ENCODE results near the gene METRNL.

The METRNL gene

GRCh38 chr17:83092931-83093330 is 13.5 kb downstream of the METRNL start:
- TF ChIP-seq, protein P1, sequence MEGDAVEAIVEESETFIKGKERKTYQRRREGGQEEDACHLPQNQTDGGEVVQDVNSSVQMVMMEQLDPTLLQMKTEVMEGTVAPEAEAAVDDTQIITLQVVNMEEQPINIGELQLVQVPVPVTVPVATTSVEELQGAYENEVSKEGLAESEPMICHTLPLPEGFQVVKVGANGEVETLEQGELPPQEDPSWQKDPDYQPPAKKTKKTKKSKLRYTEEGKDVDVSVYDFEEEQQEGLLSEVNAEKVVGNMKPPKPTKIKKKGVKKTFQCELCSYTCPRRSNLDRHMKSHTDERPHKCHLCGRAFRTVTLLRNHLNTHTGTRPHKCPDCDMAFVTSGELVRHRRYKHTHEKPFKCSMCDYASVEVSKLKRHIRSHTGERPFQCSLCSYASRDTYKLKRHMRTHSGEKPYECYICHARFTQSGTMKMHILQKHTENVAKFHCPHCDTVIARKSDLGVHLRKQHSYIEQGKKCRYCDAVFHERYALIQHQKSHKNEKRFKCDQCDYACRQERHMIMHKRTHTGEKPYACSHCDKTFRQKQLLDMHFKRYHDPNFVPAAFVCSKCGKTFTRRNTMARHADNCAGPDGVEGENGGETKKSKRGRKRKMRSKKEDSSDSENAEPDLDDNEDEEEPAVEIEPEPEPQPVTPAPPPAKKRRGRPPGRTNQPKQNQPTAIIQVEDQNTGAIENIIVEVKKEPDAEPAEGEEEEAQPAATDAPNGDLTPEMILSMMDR (IDR thresholded peaks at IDR 0.05; ENCODE audit: low read depth, low read length) = no peak
- no peak for DNase-seq (ENCODE audit: extremely low read depth, low read depth)

DNA sequence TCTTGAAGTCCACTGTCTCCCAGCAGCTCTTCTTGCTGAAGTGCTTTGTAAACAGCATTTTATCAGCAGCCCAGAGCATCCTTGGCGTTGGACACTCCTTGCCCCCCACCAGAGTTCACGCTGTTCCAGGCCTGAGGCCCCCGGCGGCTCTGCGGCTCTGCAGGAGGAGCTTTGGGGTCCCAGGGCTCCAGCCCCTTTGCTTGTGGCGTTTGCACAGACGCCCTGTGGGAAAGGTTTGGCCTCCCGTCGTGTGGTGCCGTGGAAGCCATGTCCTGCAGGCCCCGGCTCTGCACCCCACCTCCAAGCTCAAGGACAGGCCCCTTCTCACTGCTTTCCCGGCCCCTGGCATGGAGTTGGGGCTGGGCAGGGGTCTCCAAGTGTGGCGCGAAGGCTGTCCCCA is 14.1 kb downstream of the METRNL start:
- DNase-seq (ENCODE audit: extremely low read depth, low read depth) = no peak
- TF ChIP-seq, protein P1 (IDR thresholded peaks at IDR 0.05; ENCODE audit: low read depth, low read length) = no peak

DNA sequence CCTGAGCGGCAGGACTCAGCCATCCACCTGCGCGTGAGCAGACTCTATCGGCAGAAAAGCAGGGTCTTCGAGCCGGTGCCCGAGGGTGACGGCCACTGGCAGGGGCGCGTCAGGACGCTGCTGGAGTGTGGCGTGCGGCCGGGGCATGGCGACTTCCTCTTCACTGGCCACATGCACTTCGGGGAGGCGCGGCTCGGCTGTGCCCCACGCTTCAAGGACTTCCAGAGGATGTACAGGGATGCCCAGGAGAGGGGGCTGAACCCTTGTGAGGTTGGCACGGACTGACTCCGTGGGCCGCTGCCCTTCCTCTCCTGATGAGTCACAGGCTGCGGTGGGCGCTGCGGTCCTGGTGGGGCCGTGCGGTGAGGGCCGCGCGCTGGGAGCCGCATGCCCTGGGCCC is 14.9 kb downstream of the METRNL start:
- TF ChIP-seq, protein P1 (IDR thresholded peaks at IDR 0.05; ENCODE audit: low read depth, low read length) = no peak
- no peak for DNase-seq (ENCODE audit: extremely low read depth, low read depth)

DNA sequence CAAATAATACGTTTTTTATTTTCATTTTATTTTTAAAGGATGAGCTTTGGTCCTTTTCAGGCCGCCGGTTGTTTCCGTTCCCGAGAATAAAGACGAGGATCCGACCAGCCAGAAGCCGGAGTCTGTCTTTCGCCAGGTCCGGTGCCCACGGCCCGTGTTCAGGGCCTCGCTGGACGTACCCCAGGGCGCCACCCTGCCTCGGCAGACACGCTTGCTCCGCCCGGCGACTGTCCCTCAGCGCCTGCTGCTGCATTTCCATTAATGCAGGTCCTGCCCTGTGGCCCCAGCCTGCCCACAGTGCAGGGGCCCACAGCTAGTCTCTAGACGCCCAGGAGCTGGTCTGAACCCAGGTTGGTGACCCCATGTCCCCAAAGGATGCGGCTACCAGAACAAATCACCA is 15.6 kb downstream of the METRNL start:
- no peak for DNase-seq (ENCODE audit: extremely low read depth, low read depth)
- TF ChIP-seq, protein P1 (IDR thresholded peaks at IDR 0.05; ENCODE audit: low read depth, low read length) = no peak

DNA sequence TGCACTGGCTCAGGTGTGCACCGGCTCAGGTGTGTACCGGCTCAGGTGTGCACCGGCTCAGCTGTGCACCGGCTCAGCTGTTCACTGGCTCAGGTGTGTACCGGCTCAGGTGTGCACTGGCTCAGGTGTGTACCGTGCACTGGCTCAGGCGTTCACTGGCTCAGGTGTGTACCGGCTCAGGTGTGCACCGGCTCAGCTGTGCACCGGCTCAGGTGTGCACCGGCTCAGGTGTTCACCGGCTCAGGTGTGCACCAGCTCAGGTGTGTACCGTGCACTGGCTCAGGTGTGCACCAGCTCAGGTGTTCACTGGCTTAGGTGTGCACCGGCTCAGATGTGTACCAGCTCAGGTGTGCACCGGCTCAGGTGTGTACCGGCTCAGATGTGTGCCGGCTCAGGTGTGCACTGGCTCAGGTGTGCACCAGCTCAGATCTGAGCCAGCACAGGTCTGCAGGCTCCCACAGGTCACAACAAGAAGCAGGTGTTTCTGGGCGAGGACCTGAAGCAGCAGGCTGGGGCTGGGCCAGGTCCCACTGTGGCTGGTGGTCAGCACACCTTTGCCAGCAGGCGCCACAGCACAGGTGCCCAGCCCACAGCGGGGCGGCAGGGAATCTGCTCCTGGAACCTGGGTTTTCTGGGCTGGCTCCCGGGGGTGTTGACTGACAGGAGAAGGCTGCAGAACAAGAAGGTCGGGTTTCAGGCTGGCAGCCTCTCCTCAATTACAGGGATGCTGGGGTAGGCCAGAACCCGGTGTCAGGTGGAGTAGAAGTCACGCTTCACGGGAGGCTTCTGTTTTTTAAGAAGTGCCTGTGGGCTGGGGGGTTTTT is 17.2 kb downstream of the METRNL start:
- no peak for DNase-seq (ENCODE audit: extremely low read depth, low read depth)
- TF ChIP-seq, protein P1 (IDR thresholded peaks at IDR 0.05; ENCODE audit: low read depth, low read length) = no peak

DNA sequence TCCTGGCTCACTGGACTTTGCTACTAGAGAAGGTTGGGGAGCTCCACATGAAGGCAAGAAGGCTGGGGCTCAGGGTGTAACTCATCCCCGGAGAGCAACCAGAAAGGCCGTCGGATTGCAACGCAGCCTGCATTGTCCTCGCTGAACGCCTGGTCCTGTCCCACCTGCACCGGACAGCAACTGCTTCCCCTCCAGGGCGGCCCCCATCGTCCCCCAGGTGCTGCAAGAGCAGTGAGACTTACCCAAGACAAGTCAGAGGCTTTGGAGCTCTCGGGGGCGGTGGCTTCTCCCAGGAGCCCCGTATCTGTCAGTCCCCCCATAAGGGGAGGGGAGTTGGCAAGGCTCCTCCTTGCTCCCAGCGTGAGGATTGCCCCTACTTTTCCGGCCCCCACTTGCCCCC is 18.4 kb downstream of the METRNL start:
- TF ChIP-seq, protein P1 (IDR thresholded peaks at IDR 0.05; ENCODE audit: low read depth, low read length) = no peak

DNA sequence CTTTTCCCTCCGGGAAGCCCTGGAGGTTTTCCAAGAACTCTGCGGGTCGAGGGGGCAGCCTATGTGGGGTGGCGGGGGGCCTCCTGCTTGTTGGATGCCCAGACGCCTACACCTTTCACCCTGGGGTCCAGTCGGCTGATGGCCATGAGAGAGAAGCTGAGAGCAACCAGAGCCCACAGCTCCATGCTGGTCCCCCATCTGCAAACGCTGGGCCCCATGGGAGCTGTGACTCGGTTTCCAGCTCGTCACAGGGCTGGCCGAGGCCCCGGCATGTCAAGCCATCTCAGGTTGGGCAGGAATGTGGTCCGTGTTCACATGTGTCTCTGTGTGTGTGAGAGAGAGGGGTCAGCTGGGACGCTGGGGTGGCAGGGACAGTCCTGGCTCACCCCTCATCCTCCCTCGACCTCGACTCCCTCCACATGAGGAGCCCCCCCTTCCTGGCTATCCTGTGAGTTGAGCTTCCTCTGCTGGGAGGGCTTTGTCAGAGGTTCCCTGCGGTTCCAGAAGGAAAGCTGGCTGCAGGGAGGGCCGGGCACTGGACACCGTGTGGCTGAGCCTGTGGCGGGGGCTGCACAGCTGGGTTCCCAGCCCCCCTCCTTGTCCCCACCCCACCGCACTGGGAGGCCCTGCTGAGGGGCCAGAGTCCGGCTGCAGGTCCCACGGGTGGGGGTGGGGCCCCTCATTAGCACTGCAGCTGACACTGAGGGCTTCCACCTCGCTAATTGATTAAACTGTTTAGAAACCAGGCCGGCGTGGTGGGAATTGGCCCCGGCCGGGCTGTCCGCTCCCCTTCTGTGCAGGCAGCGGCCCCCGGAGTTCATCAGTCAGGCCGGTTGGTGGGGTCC is 19.1 kb downstream of the METRNL start:
- no peak for DNase-seq (ENCODE audit: extremely low read depth, low read depth)
- TF ChIP-seq, protein P1 (IDR thresholded peaks at IDR 0.05; ENCODE audit: low read depth, low read length) = no peak

More for the DNA sequence above, 18.4 kb downstream of the METRNL start:
- no peak for DNase-seq (ENCODE audit: extremely low read depth, low read depth)

Measured in AG09319 (cell line).